Pancreas (tissue), 10 donors: ENCODE measurements around the gene PCDHA8. TPM values are rescaled to one million over a fixed set of nuclear protein-coding genes. Genes with fewer than 3 reads are reported as not detected.
"Not testable (repeated sequence)": the region's sequence is repeated elsewhere in the genome, so short reads cannot be mapped to it uniquely, and the experiment has no call there.

Experiments
- ATAC-seq, 4 donors: fragments of 200-7000 bp; cut with Tn5 transposase; one replicate each; pipeline versions ENCODE4 v1.8.0 to v1.9.1; 2020; ENCODE audit warnings: mild to moderate bottlenecking in 4 of 4, moderate library complexity in 4 of 4
- DNase-seq, 6 donors: peaks; one replicate each; pipeline ENCODE4 v3.0.0-alpha.2; 2020
- FAIRE-seq: peaks from 2 replicates; lab custom pipeline; 2012; peaks lifted over from hg19 to GRCh38; lab: Jason Lieb, UNC
- H3K27ac ChIP-seq, 4 donors: fragments of 200-600 bp; sonication (generic); 1 replicate in 3 of 4; 2 replicates in 1 of 4; pipeline versions ENCODE4 v1.5.0 to v1.8.0; 2020
- H3K27me3 ChIP-seq, 4 donors: fragments of 200-600 bp; one replicate each; pipeline ENCODE4 v1.8.0; 2021
- H3K36me3 ChIP-seq, 3 donors: fragments of 200-600 bp; sonication (generic) in 1 of 3; one replicate each; pipeline versions ENCODE4 v1.5.0 to v1.8.0; 2020 to 2021
- H3K4me1 ChIP-seq, 3 donors: fragments of 200-600 bp; one replicate each; pipeline ENCODE4 v1.8.0; 2021
- H3K4me3 ChIP-seq, 4 donors: fragments of 200-600 bp; sonication (generic) in 2 of 4; one replicate each; pipeline versions ENCODE4 v1.5.0 to v1.8.0; 2020 to 2021
- H3K9me3 ChIP-seq, 4 donors: fragments of 200-600 bp; one replicate each; pipeline ENCODE4 v1.8.0; 2021
- WGBS, 2 donors: extraction: QIAGEN DNeasy Blood & Tissue Kit; methylation state at CpG; one replicate each; pipeline ENCODE4 v1.1.7; 2013; 5-methylcytosine and 5-hydroxymethylcytosine counted together
- intact Hi-C, 3 donors: fragments of 100-400 bp; cut with DNase I; formaldehyde crosslinking; loops; one replicate each; pipeline versions ENCODE4 v1.11.1 to v1.14.2; 2022
- polyA plus RNA-seq, 2 donors: library from polyadenylated mRNA; stranded (reverse); fragments of 200-250 nt; gene quantifications; one replicate each; pipeline ENCODE4 v1.2.3, GENCODE V29; 2013
- total RNA-seq, 6 donors: library from RNA; stranded (reverse); fragmentation: NEBNext Ultra II Directional in 4 of 6; extraction: Animal tissue kit (Norgen Biotek cat#: 25700) in 4 of 6; gene quantifications; one replicate each; pipeline versions ENCODE4 v1.2.1 to v1.2.4, GENCODE V29; 2021 to 2023
- TF ChIP-seq, protein P1 (sequence below), 4 donors: fragments of 200-600 bp; sonication (generic) in 3 of 4; IDR thresholded peaks; one replicate each; pipeline versions ENCODE4 v1.5.0 to v1.8.0; 2021; ENCODE audit warnings: antibody characterized with exemption in 4 of 4
- donor health status: healthy with polysubstance abuse.
- donor health status: DM: no; HTN: no; CAD: no; lungs with moderate emphysema.
- donor health status: DM: no; HTN: no; CAD: no.
- donor health status: control.
- donor health status: control.
- donor health status: Bipolar disorder and iron deficiency.
- donor health status: DM: yes; HTN: yes; CAD: no.
- donor health status: DM: no; HTN: no; CAD: no.
- donor health status: DM: no; HTN: no; CAD: no.
- donor health status: DM: yes; HTN: yes; CAD: no.

Gene PCDHA8
- total and polyA plus RNA-seq, 8 donors = 0.08 to 0.76 (median 0.40) TPM

DNA sequence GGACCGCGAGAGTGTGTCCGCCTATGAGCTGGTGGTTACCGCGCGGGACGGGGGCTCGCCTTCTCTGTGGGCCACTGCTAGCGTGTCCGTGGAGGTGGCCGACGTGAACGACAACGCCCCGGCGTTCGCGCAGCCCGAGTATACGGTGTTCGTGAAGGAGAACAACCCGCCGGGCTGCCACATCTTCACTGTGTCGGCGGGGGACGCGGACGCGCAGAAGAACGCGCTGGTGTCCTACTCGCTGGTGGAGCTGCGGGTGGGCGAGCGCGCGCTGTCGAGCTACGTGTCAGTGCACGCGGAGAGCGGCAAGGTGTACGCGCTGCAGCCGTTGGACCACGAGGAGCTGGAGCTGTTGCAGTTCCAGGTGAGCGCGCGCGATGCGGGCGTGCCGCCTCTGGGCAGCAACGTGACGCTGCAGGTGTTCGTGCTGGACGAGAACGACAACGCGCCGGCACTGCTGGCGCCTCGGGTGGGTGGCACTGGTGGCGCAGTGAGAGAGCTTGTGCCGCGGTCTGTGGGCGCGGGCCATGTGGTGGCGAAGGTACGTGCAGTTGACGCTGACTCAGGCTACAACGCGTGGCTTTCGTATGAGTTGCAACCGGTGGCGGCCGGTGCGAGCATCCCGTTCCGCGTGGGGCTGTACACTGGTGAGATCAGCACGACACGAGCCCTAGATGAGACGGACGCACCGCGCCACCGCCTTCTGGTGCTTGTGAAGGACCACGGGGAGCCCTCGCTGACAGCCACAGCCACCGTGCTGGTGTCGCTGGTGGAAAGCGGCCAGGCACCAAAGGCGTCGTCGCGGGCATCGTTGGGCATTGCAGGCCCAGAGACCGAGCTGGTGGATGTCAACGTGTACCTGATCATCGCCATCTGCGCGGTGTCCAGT, 5.1 kb upstream of the PCDHA8 start:
- 32 to 37% methylated on average over 103 of the region's 103 CpGs for WGBS, 2 donors
- DNase-seq = peak in 1 of 6 donors; percentile 53
- intact Hi-C loops = no loop called here
- ATAC-seq = no peak
- no peaks in the 10 kb centered on the region for H3K4me1 ChIP-seq
- no peak overlapping the region for H3K27ac ChIP-seq
- TF ChIP-seq, protein P1, sequence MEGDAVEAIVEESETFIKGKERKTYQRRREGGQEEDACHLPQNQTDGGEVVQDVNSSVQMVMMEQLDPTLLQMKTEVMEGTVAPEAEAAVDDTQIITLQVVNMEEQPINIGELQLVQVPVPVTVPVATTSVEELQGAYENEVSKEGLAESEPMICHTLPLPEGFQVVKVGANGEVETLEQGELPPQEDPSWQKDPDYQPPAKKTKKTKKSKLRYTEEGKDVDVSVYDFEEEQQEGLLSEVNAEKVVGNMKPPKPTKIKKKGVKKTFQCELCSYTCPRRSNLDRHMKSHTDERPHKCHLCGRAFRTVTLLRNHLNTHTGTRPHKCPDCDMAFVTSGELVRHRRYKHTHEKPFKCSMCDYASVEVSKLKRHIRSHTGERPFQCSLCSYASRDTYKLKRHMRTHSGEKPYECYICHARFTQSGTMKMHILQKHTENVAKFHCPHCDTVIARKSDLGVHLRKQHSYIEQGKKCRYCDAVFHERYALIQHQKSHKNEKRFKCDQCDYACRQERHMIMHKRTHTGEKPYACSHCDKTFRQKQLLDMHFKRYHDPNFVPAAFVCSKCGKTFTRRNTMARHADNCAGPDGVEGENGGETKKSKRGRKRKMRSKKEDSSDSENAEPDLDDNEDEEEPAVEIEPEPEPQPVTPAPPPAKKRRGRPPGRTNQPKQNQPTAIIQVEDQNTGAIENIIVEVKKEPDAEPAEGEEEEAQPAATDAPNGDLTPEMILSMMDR (IDR thresholded peaks at IDR 0.05) = no peak
- no peaks in the 10 kb centered on the region for H3K36me3 ChIP-seq
- H3K27me3 ChIP-seq = no peaks in the 10 kb centered on the region
- no peak overlapping the region for H3K4me3 ChIP-seq
- FAIRE-seq = no peak
- peaks cover 0 to 3% (median 0%) of the 10 kb centered on the region in 4 donors for H3K9me3 ChIP-seq

DNA sequence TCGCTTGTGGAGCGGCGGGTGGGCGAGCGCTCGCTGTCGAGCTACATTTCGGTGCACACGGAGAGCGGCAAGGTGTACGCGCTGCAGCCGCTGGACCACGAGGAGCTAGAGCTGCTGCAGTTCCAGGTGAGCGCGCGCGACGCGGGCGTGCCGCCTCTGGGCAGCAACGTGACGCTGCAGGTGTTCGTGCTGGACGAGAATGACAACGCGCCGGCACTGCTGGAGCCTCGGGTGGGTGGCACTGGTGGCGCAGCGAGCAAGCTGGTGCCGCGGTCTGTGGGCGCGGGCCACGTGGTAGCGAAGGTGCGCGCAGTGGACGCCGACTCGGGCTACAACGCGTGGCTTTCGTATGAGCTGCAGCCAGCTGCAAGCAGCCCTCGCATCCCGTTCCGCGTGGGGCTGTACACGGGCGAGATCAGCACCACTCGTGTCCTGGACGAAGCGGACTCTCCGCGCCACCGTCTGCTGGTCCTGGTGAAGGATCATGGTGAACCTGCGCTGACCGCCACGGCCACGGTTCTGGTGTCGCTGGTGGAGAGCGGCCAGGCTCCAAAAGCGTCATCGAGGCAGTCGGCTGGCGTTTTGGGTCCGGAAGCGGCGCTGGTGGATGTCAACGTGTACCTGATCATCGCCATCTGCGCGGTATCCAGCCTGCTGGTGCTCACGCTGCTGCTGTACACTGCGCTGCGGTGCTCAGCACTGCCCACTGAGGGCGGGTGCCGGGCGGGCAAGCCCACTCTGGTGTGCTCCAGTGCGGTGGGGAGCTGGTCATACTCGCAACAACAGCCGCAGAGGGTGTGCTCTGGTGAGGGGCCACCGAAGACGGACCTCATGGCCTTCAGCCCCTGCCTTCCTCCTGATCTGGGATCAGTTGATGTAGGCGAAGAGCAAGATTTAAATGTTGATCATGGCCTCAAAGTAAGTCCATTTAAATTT, 2.1 kb downstream of the PCDHA8 start:
- ATAC-seq (no peak), FAIRE-seq (no peak), DNase-seq (no peak)
- no peak overlapping the region for H3K4me3 ChIP-seq
- WGBS, 2 donors = 35% methylated on average over 87 of the region's 87 CpGs; no CpG with 5 or more reads in 1 of the 2 donors
- no peaks in the 10 kb centered on the region for H3K9me3 ChIP-seq
- no peaks in the 10 kb centered on the region for H3K27me3 ChIP-seq
- no peaks in the 10 kb centered on the region for H3K36me3 ChIP-seq
- no peak overlapping the region for H3K27ac ChIP-seq
- TF ChIP-seq, protein P1 (IDR thresholded peaks at IDR 0.05) = no peak
- intact Hi-C loops = no loop called here
- no peaks in the 10 kb centered on the region for H3K4me1 ChIP-seq

DNA sequence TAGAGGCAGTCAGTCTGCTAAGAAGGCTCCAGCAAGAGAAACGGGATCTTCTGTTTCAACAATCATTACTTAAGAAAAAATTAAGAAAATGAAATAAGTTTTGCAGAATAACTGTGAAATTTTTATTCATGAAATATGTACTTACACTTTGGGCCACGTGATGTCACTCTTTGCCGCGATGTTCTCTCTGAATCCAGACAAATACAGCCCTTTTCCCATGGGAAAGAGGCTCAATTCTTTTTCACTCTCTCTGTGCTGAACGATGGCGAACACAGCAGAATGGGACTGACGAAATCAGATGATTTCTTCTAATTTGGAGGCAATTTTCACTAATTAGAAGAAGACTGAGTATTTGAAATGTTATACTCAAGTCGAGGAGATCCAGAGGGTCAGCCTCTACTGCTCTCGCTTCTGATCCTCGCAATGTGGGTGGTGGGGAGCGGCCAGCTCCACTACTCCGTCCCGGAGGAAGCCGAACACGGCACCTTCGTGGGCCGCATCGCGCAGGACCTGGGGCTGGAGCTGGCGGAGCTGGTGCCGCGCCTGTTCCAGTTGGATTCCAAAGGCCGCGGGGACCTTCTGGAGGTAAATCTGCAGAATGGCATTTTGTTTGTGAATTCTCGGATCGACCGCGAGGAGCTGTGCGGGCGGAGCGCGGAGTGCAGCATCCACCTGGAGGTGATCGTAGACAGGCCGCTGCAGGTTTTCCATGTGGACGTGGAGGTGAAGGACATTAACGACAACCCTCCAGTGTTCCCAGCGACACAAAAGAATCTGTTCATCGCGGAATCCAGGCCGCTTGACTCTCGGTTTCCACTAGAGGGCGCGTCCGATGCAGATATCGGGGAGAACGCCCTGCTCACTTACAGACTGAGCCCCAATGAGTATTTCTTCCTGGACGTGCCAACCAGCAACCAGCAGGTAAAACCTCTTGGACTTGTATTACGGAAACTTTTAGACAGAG, 7.4 kb downstream of the PCDHA8 start, which contains the start of gene PCDHA9:
PCDHA9 (plus strand) TSS at position 244 of the 964 bp plus-strand sequence; CDS start at position 358, 114 bp downstream.
- H3K9me3 ChIP-seq, FAIRE-seq, ATAC-seq, H3K4me1 ChIP-seq, H3K27me3 ChIP-seq, intact Hi-C loops, H3K27ac ChIP-seq, H3K36me3 ChIP-seq, H3K4me3 ChIP-seq: not testable (repeated sequence)
- DNase-seq = peak in 1 of 6 donors; percentile 43
- 14% methylated on average over 46 of the region's 48 CpGs; no CpG with 5 or more reads in 1 of the 2 donors for WGBS, 2 donors

DNA sequence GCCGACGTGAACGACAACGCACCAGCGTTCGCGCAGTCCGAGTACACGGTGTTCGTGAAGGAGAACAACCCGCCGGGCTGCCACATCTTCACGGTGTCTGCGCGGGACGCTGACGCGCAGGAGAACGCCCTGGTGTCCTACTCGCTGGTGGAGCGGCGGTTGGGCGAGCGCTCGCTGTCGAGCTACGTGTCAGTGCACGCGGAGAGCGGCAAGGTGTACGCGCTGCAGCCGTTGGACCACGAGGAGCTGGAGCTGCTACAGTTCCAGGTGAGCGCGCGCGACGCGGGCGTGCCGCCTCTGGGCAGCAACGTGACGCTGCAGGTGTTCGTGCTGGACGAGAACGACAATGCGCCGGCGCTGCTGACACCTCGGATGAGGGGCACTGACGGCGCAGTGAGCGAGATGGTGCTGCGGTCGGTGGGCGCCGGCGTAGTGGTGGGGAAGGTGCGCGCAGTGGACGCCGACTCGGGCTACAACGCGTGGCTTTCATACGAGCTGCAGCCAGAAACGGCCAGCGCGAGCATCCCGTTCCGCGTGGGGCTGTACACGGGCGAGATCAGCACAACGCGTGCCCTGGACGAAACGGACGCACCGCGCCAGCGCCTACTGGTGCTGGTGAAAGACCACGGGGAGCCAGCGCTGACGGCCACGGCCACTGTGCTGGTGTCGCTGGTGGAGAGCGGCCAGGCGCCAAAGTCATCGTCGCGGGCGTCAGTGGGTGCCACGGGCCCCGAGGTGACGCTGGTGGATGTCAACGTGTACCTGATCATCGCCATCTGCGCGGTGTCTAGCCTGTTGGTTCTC, 9.0 kb downstream of the PCDHA8 start:
- FAIRE-seq, H3K4me3 ChIP-seq, ATAC-seq, intact Hi-C loops, H3K4me1 ChIP-seq, H3K27ac ChIP-seq, H3K36me3 ChIP-seq, H3K27me3 ChIP-seq, H3K9me3 ChIP-seq: not testable (repeated sequence)
- 33% methylated on average over 101 of the region's 101 CpGs; no CpG with 5 or more reads in 1 of the 2 donors for WGBS, 2 donors
- DNase-seq = peak in 1 of 6 donors; percentile 44
